Endothelial cell (in vitro differentiated cells): ENCODE results near the gene HDHD5. TPM values are rescaled to one million over a fixed set of nuclear protein-coding genes. Genes with fewer than 3 reads are reported as not detected.

ENCODE experiments used
- DNase-seq: peaks from one replicate; pipeline ENCODE4 v3.0.0; 2021; ENCODE audit warnings: low spot score
- H3K27ac Mint-ChIP-seq: one replicate; pipeline ENCODE4 v1.8.0; 2021; ENCODE audit warnings: mixed read lengths, inconsistent platforms; ENCODE audit not compliant: unreplicated experiment
- H3K27me3 Mint-ChIP-seq: one replicate; pipeline ENCODE4 v1.8.0; 2021; ENCODE audit warnings: mild to moderate bottlenecking, moderate library complexity, mixed read lengths, inconsistent platforms; ENCODE audit not compliant: unreplicated experiment
- H3K36me3 Mint-ChIP-seq: one replicate; pipeline ENCODE4 v1.8.0; 2021; ENCODE audit warnings: mild to moderate bottlenecking, low read depth, mixed read lengths, inconsistent platforms; ENCODE audit not compliant: unreplicated experiment
- H3K4me1 Mint-ChIP-seq: one replicate; pipeline ENCODE4 v1.8.0; 2021; ENCODE audit warnings: mild to moderate bottlenecking, mixed read lengths, inconsistent platforms; ENCODE audit not compliant: unreplicated experiment
- H3K4me3 Mint-ChIP-seq: one replicate; pipeline ENCODE4 v1.8.0; 2021; ENCODE audit warnings: mild to moderate bottlenecking, mixed read lengths, inconsistent platforms; ENCODE audit not compliant: unreplicated experiment
- H3K9me3 Mint-ChIP-seq: one replicate; pipeline ENCODE4 v1.8.0; 2021; ENCODE audit warnings: mixed read lengths, inconsistent platforms; ENCODE audit not compliant: unreplicated experiment
- long read RNA-seq: library from polyadenylated mRNA; unstranded; transcript quantifications from one replicate; pipeline ENCODE4 v2.0.0, GENCODE V29; 2020; ENCODE audit not compliant: unreplicated experiment
- total RNA-seq: library from RNA; stranded (reverse); fragmentation: NEBNext Ultra II Directional; extraction: Animal tissue kit (Norgen Biotek cat#: 25700); gene quantifications from one replicate; pipeline ENCODE4 v1.2.1, GENCODE V29; 2021; ENCODE audit not compliant: unreplicated experiment
- TF ChIP-seq, protein P1 (sequence below): fragments of 200-600 bp; sonication (generic); IDR thresholded peaks from one replicate; pipeline ENCODE4 v1.5.0; 2021; ENCODE audit warnings: antibody characterized with exemption; ENCODE audit not compliant: unreplicated experiment

Gene HDHD5
- 60.5 TPM for total RNA-seq
- long read RNA-seq, transcript HDHD5-202 (8 exons, 1,799 nt): major isoform, 65 of 112 reads
- long read RNA-seq, partial matches to known transcripts: 1 of 112 reads
- long read RNA-seq, other reads (novel, unspliced or antisense): 44 of 112 reads

DNA sequence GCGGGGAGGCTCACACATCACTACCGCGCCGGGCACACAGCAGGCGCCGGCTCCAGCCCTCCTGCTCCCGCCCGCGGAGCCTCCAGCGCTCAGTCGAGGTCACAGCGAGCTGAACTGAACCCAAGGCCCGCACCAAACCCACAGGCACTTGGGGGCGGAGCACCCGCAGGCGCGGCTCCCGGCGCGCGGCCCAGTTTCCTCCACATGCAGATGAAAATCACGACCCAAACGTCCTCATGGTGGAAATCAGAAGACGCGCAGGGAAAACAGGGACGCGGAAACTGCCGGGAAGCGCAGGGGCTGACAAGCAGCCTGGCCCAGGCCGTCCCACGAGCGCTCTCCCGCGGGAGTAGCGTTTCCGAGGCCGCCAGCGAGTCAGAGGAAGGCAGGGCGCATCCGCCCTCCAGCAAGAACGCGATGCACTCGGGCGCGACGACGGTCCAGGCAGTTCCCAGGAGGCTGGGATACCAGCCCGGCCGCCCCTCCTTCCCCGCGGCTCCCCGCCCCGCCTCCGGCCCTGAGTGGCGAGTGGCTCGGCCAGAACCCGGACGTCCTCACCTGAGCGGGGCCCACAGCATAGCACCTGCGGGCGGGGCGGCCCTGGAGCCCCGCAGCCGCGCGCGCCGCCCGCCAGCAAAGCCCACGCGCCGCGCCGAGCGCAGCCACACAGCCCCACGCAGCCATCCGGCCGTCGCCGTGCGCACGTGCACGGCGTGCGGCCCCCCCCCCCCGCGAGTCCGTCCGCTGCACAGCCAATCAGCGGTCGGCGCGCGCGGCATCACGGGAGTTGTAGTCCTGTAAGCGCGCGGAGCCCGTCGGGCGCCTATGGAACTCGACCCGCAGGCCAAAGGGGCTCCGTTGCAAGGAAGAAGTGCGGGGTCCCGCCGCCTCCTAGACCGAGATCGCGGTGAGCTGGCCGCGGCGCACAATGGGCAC lies at the start of gene HDHD5:
TSS of gene HDHD5 (minus strand) at position 710 of the 936 bp plus-strand sequence. CDS start at position 684, 26 bp downstream.
- peaks cover 4% of the 10 kb centered on the region for H3K27me3 Mint-ChIP-seq
- TF ChIP-seq, protein P1, sequence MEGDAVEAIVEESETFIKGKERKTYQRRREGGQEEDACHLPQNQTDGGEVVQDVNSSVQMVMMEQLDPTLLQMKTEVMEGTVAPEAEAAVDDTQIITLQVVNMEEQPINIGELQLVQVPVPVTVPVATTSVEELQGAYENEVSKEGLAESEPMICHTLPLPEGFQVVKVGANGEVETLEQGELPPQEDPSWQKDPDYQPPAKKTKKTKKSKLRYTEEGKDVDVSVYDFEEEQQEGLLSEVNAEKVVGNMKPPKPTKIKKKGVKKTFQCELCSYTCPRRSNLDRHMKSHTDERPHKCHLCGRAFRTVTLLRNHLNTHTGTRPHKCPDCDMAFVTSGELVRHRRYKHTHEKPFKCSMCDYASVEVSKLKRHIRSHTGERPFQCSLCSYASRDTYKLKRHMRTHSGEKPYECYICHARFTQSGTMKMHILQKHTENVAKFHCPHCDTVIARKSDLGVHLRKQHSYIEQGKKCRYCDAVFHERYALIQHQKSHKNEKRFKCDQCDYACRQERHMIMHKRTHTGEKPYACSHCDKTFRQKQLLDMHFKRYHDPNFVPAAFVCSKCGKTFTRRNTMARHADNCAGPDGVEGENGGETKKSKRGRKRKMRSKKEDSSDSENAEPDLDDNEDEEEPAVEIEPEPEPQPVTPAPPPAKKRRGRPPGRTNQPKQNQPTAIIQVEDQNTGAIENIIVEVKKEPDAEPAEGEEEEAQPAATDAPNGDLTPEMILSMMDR: no peak
- peaks cover 18% of the 10 kb centered on the region for H3K4me1 Mint-ChIP-seq
- H3K36me3 Mint-ChIP-seq: peaks cover 5% of the 10 kb centered on the region
- peak within 1 kb of the TSS; percentile 93 for H3K4me3 Mint-ChIP-seq
- H3K9me3 Mint-ChIP-seq: no peaks in the 10 kb centered on the region
- peak; percentile 87 for DNase-seq
- H3K27ac Mint-ChIP-seq: peak within 1 kb of the TSS; percentile 26

DNA sequence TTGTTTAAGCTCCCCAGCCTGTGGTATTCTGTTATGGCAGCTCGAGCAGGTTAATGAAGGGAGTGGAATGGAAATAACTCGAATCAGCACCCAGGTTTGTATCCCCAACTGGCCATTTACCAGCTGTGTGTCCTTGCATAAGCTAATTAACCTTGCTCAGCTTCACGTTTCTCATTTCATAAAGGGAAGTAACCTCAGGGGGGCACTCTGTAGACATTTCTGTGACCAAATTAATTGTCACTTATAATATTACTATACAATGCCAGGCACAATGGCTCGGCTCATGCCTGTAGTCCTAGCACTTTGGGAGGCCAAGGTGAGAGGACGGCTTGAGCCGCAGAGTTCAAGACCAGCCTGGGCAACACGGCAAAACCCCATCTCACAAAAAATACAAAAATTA lies 46.4 kb upstream of the HDHD5 start:
- TF ChIP-seq, protein P1: no peak
- Mint-ChIP-seq H3K4me3 (no peak overlapping the region), H3K27me3 (peaks cover 5% of the 10 kb centered on the region), H3K4me1 (peaks cover 9% of the 10 kb centered on the region), H3K27ac (no peak overlapping the region), H3K9me3 (no peaks in the 10 kb centered on the region), H3K36me3 (no peaks in the 10 kb centered on the region)
- no peak for DNase-seq

GRCh38 chr22:17201285-17201945 lies 42.3 kb upstream of the HDHD5 start:
- Mint-ChIP-seq H3K4me3 (peak overlapping the region; percentile 4), H3K27me3 (peaks cover 11% of the 10 kb centered on the region), H3K4me1 (peaks cover 31% of the 10 kb centered on the region), H3K27ac (peak overlapping the region; percentile 44), H3K36me3 (no peaks in the 10 kb centered on the region), H3K9me3 (no peaks in the 10 kb centered on the region)
- TF ChIP-seq, protein P1: no peak
- no peak for DNase-seq

DNA sequence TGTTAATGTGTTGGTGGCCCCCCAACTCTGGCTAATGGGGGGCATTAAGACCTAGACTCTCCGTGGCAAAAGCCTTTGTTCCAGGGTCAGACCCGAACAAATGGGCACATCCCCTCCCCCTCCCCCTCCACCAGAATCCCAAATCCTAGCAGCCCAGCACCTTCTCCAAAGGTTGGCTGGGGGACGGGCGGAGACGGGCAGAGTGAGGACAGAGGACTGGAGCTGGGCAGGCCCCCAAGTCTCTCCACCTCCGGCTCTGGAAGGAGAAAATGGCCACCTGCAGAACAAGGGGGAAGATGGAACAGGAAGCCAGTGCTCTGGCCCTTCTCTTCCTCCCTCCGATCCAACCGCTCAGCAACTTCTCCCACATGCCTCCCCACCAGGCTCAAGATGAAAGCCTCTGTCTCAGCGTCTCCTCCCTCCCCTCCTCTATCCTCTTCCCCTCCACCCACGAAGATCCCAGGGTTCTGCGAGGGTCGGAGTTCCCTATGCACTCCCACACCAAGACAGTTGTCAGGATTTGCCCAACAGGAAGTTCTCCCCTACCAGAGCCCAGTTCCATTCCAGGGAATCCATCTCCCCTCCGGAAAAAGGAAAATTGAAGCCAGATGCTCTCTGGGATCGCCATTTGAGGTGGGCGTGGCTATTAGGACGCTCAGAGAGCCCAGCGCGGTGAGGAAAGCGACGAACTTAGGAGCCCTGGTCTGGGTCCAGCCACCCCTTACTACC lies 40.1 kb upstream of the HDHD5 start:
- TF ChIP-seq, protein P1: no peak
- peak overlapping the region; percentile 82 for H3K4me3 Mint-ChIP-seq
- peaks cover 34% of the 10 kb centered on the region for H3K4me1 Mint-ChIP-seq
- no peaks in the 10 kb centered on the region for H3K36me3 Mint-ChIP-seq
- H3K9me3 Mint-ChIP-seq: no peaks in the 10 kb centered on the region
- DNase-seq: peak; percentile 68
- peaks cover 13% of the 10 kb centered on the region for H3K27me3 Mint-ChIP-seq
- peak overlapping the region; percentile 99 for H3K27ac Mint-ChIP-seq
